ENCODE results near the gene RALGDS.

RALGDS gene

DNA sequence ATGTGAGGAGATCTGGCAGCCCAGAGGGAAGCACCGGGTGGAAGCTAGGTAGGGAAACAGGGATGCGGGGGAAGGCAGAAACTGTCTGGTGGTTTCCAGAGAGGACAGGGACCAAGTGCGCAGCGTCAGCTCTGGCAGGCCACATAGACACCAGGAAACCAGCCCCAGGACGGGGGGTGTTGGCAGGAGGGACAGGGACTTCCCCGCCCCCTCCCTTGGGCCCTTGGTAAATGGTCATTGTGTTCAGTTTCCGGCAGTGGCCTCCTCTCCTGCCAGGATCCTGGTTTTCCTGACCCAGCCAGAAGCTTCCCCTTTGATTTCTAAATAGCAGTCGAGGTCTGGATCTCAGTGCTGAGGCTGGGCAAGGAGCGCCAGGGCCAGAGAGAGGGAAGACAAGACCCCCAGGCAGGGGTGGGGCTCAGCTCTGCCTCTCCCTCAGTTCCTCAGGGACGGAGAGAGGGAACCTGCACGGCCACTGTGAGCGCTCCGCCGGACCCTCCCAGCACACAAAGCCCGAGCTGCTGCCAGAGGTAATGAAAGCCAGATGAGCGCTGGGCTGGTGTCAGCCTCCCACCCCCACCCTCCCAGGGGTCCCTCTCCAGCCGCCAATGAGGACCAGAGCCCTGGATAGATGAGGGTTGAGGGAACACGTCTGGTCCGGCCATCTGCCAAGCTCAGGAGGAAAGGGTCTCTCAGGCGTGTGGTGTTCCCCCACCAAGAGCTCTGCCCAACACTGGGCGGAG, 1.8 kb downstream of the RALGDS start:
- DNase-seq (ENCODE audit: low read depth): no peak

DNA sequence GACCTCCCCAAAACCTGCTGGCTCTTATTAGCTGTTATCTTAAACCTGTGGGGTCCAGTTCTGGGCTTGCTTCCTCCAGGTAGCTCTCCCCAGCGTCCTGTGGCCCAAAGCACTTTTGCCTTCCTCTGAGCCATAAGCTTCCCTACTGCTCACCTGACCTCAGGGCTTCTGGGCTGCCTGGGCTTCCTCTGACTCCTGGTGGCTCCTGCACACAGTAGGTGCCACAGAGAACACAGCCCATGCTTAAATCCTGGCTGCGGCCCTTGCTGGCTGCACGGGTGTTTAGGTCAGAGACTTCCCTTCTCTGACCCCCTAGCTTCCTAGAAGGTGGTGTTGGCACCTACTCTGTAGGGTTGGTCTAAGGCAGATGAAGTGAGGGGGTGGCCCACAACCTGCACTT, 2.5 kb downstream of the RALGDS start:
- no peak for DNase-seq (ENCODE audit: low read depth)

DNA sequence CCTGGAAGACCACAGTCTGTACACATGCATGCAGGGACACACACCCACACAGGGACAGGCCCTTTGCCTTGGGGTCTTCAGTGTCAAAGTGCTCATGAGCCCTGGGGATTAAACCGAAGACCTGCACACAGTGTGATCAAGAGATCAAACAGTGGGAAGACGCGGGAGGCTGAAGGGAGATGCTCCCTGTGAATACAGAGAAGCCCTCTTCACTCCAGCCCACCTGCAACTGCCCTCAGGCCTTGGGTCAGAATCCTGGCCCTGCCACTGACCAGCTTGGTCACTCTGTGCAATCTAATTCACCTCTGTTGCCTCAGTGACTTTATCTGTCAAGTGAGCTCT, 2.9 kb downstream of the RALGDS start:
- DNase-seq (ENCODE audit: low read depth): no peak

DNA sequence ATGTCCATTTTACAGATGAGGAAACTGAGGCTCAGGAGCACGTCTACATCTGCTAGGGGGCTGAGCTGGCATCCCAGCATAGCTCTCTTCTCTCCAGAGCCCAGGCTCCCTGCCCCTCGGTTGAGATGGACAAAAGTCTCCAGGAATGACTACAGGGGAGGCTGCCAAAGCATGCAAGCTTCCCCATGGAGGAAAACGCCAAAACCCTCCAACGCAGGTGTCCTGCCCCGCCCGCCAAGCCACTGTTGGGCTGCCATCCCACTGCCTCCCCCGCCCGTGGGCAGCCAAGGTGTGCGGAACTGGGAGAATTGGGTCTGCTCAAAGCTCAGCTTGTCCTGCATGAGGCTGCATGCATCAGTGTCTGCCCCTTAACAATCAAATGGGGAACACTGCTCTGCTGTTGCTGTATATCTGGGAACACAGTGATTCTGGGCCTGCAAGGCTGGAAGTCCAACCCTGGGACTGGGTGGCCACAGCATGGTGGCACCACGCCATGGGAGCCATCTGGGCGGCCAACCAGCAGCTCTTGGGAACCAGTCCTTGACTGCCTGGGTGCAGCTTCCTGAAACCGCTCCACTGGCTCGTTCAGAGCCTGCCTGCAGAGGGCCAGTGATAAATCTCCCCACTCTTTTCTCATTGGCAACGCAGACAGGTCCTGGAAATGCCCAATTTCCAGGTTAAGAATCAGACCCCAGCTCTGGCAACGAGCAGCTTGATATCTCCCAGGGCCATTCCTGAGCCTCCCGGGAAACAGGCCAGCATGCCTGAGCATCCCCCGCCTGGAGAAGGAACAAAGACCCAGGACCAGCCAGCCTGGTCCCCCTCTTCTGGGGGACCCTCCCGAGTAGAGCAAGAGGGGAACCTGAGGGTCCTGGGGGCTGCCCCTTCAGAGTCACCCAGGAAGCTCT, 3.5 kb downstream of the RALGDS start:
- DNase-seq (ENCODE audit: low read depth): no peak

DNA sequence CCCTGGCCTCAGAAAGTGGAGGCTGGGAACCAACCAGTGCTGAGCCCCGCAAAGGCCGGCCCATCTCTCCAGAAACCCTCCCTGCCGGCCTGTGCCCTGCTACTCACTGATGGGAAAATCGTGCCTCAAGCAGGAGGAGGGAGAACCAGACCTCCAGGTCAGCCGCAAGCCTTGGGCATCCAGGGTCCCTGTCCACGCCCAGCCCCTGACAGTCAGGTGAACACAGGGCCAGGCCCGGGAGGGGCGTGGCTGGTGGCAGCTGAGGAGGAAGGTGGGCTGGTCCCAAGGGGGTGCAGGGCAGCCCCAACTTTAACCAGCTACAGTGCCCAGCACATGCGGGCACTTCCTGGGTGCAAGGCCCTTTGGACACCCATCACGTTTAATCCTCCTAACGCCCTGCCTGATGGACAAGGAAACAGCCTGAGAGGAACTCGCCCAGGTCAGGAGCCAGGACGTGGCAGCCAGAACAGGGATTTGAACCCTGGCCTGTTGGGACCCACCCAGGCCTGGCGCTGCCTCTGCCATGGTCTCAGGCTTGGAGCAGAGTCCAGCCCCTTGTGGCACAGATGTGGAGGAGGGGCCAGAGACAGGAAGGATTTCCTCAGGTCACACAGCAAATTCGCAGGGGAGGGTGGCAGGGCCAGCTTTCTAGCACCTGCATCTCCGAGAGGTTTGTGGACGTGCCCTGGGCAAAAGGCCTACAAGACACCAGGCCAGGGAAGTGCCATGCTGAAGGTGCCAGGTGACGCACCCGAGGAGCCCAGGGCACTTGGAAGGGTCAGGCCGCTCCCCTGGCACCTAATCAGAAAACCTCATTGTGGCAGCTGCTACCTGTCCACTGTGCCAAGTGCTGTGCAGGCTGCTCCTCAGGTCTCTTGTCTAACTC, 4.5 kb downstream of the RALGDS start:
- DNase-seq (ENCODE audit: low read depth): no peak

DNA sequence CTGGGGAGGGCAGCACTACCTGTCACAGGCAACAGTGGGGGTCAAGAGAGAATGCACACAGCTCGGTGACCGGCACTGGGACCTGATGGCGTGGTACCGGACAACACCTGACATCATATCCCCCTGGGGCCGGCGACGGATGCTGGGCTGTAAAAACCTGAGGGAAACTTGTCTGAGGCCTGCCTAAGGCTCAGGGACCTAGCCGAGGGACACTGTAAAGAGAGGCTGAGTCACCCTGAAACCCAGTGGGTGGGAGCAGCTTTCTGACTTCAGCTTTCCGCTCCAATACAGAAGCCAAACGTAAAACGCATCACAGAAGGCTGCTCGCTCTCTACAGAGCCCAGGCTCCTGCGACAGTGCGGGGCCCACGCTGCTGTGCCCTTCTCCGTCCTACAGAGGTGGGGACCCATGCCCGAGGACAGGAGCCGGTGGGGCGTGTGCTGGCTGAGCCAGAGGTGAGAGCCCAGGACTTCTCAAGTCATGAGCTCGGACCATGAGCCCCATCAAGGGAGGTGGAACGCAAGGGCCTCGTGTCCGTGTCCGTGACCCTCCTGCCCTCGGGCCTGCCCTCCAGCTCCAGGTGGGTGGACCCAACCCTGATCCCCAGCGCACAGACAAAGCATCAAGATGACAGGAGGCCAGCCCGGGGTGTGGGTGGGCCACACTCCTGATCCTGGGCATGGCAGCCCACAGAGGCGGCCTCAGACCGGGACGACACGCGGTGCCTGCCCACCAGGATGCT, 5.3 kb downstream of the RALGDS start:
- DNase-seq (ENCODE audit: low read depth): peak; percentile 32

DNA sequence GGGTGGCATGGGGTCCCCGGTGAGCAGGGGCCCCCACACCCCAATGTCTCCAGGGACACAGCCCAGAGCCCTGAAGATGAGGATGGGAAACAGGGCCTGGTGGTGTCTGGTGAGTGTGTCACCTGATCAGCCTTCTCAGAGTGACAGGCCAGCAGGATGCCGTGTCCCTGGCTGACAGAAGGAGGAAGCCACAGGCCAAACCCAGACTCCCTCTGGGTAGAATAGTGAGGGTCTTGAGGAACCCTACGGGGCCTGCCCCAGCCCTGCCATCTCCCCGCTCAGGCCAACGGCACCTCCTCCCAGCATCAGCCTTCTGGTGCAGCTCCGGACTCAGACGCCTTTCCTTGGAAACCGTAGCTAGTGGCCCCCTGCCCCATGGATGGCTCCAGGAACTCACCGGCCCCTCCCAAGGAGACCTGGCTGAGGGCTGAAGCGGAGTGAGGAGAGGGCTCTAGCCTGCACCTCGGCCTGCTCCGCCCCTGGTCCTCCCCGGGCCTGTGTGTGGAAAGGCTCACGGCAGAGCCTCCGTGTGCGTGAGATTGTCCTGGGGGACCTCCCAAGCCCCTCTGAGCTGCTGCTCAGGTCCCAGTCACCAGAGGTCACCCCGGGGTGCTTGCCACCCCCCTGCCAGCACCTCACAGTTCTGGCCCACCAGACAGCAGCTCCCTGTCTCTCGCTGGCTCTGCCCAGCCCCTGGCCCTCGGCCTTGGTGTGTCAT, 6.0 kb downstream of the RALGDS start:
- DNase-seq (ENCODE audit: low read depth): no peak

DNA sequence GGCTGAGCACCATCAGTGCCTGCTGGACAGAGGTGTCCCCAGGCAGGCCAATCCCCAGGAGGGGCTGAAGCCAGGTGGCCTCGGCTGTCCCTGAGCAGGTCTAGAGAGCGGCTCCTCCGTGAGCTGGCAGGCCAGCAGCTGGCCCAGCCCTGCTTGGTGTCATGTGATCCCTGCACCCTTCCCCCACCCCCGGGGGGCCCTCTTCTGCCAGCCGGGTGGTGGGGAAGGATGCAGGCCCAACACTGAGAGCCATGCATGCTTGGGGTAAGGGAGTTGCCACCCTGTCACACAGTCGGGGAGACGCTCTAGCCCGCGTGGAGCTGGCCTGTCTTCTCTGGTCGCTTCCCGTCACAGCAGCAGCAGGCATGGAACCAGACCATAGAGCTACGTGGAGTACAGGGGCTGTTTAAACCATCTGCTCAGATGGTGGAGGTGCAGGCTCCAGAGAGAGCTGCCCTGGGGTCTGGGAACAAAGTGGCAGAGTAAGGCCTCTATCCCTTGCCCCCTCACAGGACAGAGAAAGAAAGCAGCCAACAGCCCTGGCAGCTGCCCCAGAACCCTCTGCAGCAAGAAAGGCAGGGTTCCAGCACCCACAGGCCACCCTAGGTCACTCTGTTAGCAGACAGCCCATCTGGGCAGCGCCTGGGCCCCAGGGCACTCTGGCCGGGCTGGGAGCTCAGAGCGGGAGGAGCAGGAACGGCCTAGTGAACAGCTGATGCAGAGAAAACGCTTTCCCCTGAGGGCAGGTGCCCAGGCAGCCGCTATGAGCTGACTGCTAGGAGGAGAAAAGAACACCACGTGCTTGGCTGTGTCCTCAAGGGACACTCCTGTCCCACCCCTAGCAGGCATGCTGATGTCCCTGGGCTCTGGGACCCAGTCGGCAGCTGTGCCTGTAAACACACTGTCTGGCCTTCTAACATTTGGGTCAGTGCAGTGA, 6.8 kb downstream of the RALGDS start:
- DNase-seq (ENCODE audit: low read depth): no peak

DNA sequence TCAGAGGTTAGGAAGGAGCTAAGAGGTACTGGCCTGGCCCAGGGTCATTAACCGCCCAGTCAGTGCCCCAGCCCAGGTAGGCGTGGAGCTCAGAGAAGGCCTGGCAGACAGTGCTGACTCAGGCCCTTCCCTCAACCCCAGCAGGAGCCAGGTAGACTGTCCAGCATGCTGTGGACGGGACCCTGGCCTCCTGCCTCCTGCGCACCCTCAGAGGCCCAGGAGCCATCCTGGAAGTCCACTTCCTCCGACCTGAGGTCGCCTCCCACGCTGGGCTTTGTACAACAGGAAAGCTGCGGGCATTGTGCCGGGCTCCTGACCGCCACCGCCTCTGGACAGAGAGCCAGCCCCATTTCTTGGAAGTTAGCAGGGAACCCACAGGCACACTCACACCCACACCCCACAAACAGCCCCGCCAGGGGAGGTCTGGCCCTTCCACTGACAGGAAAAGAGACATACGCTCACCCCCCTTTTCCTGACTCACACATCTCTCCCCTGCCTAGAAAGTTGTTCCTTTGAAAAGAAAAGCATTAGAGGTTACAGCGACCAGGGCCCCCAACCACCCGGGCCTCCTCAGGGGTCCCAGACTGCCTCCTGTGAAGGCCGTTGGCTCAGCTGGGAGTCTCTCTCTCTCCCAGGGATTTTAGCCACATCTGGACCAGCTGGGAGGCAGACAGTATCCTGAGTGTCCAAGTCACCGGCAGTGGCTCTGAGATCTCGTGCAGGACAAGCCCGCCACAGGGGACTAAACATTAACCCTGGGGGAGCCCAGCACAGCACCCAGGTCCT, 7.7 kb downstream of the RALGDS start:
- DNase-seq (ENCODE audit: low read depth): peak; percentile 68

DNA sequence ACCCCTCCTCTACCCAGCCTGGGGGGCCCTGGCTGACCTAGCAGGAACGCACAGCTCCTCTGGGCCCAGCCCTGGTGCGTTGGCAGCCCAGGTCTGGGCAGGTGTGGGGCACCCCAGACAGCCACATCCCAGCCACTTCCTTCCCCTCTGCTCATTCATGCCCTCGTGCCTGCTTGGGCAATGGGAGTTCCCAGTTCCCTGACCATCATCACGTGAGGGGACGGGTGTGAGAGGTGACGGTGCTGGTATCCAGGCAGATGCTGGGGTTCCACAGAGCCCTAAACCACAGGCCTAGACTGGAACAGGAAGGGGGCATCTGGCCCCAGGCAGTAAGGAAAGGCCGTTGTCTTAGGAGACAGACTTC, 8.4 kb downstream of the RALGDS start:
- no peak for DNase-seq (ENCODE audit: low read depth)

DNA sequence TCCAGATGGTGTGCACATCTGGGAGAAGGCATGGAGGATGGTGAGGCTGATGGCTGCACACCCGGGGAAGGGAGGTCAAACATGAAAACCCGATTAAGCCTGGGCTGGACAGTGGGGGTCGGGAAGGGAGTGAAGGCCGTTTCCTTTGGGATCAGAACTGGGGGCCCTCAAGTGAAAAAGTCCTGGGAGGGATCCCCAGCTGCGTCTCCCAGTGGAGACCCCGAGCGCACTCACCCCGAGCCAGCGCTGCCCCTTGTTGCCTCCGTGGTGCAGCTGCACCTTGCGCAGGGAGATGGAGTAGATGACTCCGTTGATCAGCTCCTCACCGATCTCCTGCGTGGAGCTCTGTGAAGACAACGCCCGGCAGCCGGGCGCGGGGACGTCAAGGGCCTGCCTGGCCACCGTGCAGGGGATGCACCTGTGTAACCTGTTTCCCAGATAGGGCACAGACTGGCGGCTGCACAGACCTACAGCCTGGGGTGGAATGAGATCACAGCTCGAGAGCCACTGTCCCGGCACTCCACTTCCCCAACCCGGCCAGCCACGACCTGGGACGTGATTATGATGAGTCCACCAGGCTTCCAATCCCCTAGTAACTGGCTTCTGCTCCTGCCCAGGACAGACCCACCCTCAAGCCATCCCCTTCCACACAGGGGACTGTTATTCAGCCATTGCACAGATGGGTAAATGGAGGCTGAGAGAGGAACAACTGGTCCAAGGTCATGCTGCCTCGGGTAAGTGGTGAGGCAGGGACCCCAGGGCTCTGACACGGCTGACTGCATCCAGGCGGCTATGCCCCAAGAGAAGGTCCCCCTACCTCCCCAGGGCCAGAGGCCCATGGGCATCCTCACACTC, 9.0 kb downstream of the RALGDS start:
- no peak for DNase-seq (ENCODE audit: low read depth)

DNA sequence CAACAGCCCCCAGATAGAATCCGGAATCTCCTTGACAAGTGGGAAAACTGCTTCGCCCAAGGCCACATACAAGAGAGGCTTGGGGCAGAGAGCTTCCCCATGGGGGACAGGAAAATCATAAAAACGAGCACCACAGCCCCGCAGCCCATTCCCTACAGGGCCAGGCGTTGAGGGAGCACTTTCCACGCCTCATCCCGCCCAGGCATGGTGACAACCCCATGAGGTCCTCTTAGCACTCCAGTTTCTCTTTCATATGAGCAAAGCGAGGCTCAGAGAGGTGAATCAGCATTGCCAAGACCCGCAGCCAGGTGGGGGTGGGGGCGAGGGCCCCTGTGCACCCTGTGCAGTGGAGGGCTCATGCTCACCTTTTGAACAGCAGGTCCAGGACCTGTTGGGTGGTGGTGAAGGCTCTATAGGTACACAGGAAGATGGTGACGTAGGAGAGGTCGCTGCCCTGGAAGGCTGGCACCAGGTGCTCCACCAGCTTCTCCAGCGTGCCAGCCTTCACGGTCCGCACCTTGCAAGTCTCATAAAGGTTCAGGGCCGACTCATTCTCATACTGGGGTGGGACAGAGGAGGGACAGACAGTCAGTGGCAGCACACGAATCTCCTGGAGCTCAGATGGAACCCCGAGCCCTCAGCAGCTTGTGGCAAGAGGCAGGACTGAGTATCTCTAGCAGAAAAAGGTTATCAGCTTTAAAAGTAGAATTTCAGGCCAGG, 10.9 kb downstream of the RALGDS start:
- DNase-seq (ENCODE audit: low read depth): no peak

DNA sequence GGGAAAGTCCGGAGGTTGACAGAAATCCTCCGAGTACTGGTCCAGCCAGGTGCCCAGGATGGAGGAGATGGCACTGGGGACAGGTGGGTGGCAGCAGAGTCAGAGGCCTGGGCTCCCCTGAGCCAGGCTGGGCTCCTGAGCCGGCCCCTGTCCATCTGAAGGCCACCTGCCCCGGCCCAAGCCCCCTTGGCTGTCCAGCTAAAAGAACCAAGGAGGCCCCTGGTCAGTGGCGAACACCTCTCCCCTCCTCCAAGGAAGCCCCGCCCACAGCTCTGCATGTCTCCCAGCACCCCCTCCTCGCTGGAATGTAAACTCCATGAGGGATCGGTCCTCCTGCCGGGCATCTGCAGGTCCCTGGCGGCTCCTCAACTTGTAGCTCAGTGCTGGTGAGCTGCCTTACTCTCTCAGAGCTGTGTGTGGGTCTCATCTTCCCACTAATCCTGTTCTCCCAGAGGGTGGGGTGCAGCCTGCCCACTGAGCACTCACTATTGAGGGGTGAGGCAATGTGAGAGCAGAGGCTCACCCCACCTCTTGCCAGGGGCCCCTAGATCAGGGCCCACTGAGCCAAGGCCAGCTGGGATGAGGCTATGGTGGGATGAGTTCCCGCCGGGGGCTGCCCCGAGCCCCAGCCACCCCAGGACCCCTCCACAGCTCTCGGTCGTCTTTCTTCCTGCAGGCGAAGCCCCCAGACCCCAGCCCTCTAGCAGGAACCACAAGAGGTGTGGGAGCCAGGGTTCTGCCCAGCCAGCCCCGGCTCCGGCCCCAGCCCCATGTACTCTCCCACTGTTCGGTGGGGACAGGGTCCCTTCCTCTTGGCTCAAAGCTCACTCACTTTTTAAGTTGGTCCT, 12.0 kb downstream of the RALGDS start:
- DNase-seq (ENCODE audit: low read depth): no peak

DNA sequence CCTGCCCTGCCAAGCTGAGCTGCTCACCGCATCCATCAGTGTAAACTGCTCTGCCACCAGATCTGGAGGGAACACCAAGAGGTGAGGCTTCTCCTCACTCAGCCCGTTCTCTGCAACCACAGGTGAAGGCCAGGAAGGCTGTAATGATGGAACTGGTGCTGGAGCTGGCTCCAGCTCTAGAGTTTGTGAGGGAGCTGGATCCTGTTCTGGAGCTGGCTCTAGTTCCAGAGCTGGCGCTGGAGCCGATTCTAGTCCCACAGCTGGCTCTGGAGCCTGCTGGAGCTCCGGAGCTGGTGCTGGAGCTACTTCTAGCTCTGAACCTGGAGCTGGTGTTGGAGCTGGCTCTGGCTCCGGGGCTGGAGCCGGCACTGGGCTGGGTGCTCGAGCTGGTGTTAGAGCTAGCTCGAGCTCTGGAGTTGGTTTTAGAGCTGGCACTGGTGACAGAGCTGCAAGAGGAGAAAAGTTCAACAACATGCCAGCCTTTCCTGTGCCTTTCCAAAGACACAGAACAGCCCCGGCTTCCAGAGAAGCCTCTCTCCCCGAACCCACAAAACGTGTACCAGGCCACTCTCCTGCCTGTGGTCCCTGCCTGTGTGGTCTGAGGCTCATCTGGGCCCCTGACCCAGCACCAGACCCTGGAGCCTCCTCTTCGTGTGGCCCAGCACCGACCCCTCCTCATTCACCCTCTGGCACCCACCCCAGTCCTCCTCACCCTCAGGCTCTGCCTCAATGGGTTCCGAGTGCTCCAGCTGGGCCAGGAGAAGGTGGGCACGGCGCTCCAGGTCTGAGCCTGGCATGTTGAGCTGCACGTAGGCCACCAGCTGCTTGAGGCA, 12.9 kb downstream of the RALGDS start:
- no peak for DNase-seq (ENCODE audit: low read depth)

DNA sequence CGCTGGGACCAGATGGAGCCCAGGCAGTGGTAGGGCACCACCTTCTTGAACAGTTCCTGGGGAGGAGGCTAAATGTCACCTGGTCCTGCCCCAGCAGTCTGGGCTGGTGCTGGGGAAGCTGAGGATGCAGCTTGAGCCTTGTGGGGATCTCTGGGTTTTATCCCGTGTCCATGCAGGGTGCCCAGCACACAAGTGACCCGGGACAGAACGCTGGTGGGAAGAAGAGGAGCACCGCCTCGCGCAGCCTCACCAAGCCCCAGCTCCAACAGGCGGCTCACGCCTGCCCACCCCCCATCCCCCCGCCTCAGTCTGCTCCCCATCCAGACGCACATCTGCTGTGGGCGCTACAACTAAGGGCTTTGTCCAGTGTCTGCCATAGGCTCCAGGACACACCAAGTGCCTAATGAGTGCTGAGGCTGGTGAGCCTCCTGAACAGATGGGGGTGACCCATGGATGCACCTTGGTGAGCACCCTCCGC, 13.8 kb downstream of the RALGDS start:
- DNase-seq (ENCODE audit: low read depth): no peak
